A549 (cell line): ENCODE data around the gene GABBR1. TPM values are rescaled to one million over a fixed set of nuclear protein-coding genes. Genes with fewer than 3 reads are reported as not detected.

ENCODE experiments used
- ATAC-seq, 2 experiments: fragments of 200-7000 bp in 1 of 2; fragments of >200 bp in 1 of 2; cut with Nextera tagmentation in 1 of 2; cut with Tn5 transposase in 1 of 2; 3 replicates each; pipeline versions ENCODE4 v1.8.0 to v1.9.1; 2018 to 2020; ENCODE audit warnings: mild to moderate bottlenecking in 1 of 2, moderate library complexity in 1 of 2
- CTCF ChIA-PET: fragments of 300-600 bp; sonication (Branson Sonifier 250); formaldehyde crosslinking; extraction: SDS; loops from one replicate; lab custom pipeline; 2021; ENCODE audit warnings: antibody characterized with exemption, inconsistent platforms; lab: Yijun Ruan, JAX
- POLR2A ChIA-PET: fragments of 350-600 bp; formaldehyde crosslinking; extraction: SDS; loops from one replicate; lab custom pipeline; 2021; ENCODE audit warnings: antibody characterized with exemption, inconsistent platforms; lab: Yijun Ruan, JAX
- DNase-seq, 2 experiments: peaks; one replicate each; pipeline versions ENCODE4 v3.0.0 to v3.0.0-alpha.2; 2011 to 2016; ENCODE audit warnings: low read depth in 1 of 2, low spot score in 1 of 2
- FAIRE-seq: peaks from 2 replicates; lab custom pipeline; 2011; peaks lifted over from hg19 to GRCh38; lab: Jason Lieb, UNC
- H3K27ac ChIP-seq, 2 experiments: fragments of >200 bp; sonication (Bioruptor Twin); formaldehyde crosslinking; 3 replicates each; pipeline ENCODE4 v1.5.1; 2016 to 2017
- H3K4me1 ChIP-seq: fragments of >200 bp; sonication (Bioruptor Twin); formaldehyde crosslinking; 3 replicates; pipeline ENCODE4 v1.6.1; 2016
- H3K4me2 ChIP-seq: fragments of >200 bp; sonication (Bioruptor Twin); formaldehyde crosslinking; 3 replicates; pipeline ENCODE4 v1.6.1; 2016
- H3K4me3 ChIP-seq: fragments of >200 bp; sonication (Bioruptor Twin); formaldehyde crosslinking; 3 replicates; pipeline ENCODE4 v1.5.1; 2016
- H3K9me3 ChIP-seq: fragments of >200 bp; sonication (Bioruptor Twin); formaldehyde crosslinking; 3 replicates; pipeline ENCODE4 v1.6.1; 2016
- CBX2 ChIP-seq: fragments of 200-600 bp; sonication (generic); IDR thresholded peaks from 2 replicates; pipeline ENCODE4 v1.6.1; 2016; ENCODE audit warnings: low read depth, mild to moderate bottlenecking, borderline replicate concordance
- CBX8 ChIP-seq: fragments of 200-600 bp; sonication (generic); IDR thresholded peaks from 2 replicates; pipeline ENCODE4 v1.6.1; 2016
- CEBPB ChIP-seq, 2 experiments: fragments of >200 bp in 1 of 2; sonication (Bioruptor Twin) in 1 of 2; formaldehyde crosslinking in 1 of 2; IDR thresholded peaks; 2 replicates each; pipeline ENCODE4 v1.6.1; 2012 to 2016
- CHD2 ChIP-seq: fragments of 150-350 bp; IDR thresholded peaks from 2 replicates; pipeline ENCODE4 v1.6.1; 2014; ENCODE audit warnings: low read length; ENCODE audit not compliant: partially characterized antibody
- EHF ChIP-seq: fragments of 250-450 bp; sonication (Bioruptor Pico); IDR thresholded peaks from 2 replicates; pipeline ENCODE4 v1.5.0; 2020; ENCODE audit warnings: mild to moderate bottlenecking
- HOXA7 ChIP-seq: fragments of 250-450 bp; sonication (Bioruptor Pico); IDR thresholded peaks from 2 replicates; pipeline ENCODE4 v1.5.0; 2020; ENCODE audit warnings: mild to moderate bottlenecking, moderate library complexity
- JUN ChIP-seq, 2 experiments: fragments of >200 bp; sonication (Bioruptor Twin); formaldehyde crosslinking; IDR thresholded peaks; 2 replicates in 1 of 2; 3 replicates in 1 of 2; pipeline ENCODE4 v1.6.1; 2016 to 2017
- JUNB ChIP-seq: fragments of >200 bp; sonication (Bioruptor Twin); formaldehyde crosslinking; IDR thresholded peaks from 2 replicates; pipeline ENCODE4 v1.6.1; 2016
- KDM5A ChIP-seq: fragments of 200-600 bp; sonication (generic); IDR thresholded peaks from 2 replicates; pipeline ENCODE4 v1.6.1; 2016; ENCODE audit warnings: antibody characterized with exemption, mild to moderate bottlenecking
- MAFK ChIP-seq: fragments of 450-650 bp; IDR thresholded peaks from 2 replicates; pipeline ENCODE4 v1.6.1; 2014; ENCODE audit not compliant: partially characterized antibody
- MAX ChIP-seq: IDR thresholded peaks from 2 replicates; pipeline ENCODE4 v1.6.1; 2012
- PBX3 ChIP-seq: IDR thresholded peaks from 2 replicates; pipeline ENCODE4 v1.6.1; 2012
- PHF8 ChIP-seq: fragments of 200-600 bp; sonication (generic); IDR thresholded peaks from 2 replicates; pipeline ENCODE4 v1.6.1; 2016; ENCODE audit warnings: low read depth, mild to moderate bottlenecking, antibody characterized with exemption, moderate library complexity, borderline replicate concordance
- POLR2A ChIP-seq: IDR thresholded peaks from 2 replicates; pipeline ENCODE4 v1.6.1; 2012; ENCODE audit warnings: mild to moderate bottlenecking, low read length
- RARB ChIP-seq: fragments of 250-450 bp; sonication (Bioruptor Pico); IDR thresholded peaks from 2 replicates; pipeline ENCODE4 v1.8.0; 2021; ENCODE audit warnings: mild to moderate bottlenecking, moderate library complexity
- REST ChIP-seq: fragments of 200-600 bp; sonication (generic); IDR thresholded peaks from 2 replicates; pipeline ENCODE4 v1.6.1; 2016; ENCODE audit warnings: antibody characterized with exemption, mild to moderate bottlenecking, moderate library complexity
- ZFP36 ChIP-seq: fragments of 450-650 bp; IDR thresholded peaks from 2 replicates; pipeline ENCODE4 v1.6.1; 2014; ENCODE audit warnings: borderline replicate concordance; ENCODE audit not compliant: partially characterized antibody
- WGBS: methylation state at CpG from one replicate; pipeline ENCODE4 v1.1.6; 2017; ENCODE audit errors: missing lambda C conversion rate; 5-methylcytosine and 5-hydroxymethylcytosine counted together
- polyA minus RNA-seq: library from RNA; depleted of rRNA, polyadenylated mRNA; stranded (reverse); fragments of >200 nt; gene quantifications from 2 replicates; pipeline ENCODE4 v1.2.3, GENCODE V29; 2011; rRNA and poly(A)+ RNA removed
- polyA plus RNA-seq, 4 experiments: library from polyadenylated mRNA; depleted of rRNA in 3 of 4; stranded (reverse); fragments of >200 nt; fragmentation: RNase III in 1 of 4; extraction: RNeasy Plus Mini Kit Qiagen cat#74134 plus additional on column Dnase treatment in 1 of 4; gene quantifications; 2 replicates in 3 of 4; 3 replicates in 1 of 4; pipeline ENCODE4 v1.2.3, GENCODE V29; 2011 to 2017
- TF ChIP-seq, protein P1 (sequence below): fragments of >200 bp; sonication (Bioruptor Twin); formaldehyde crosslinking; IDR thresholded peaks from 3 replicates; pipeline ENCODE4 v1.6.1; 2016

GABBR1 gene
- polyA plus RNA-seq (2011; rRNA removed) (6.8 and 11.0 TPM in 2 replicates), polyA plus RNA-seq (2017; fragmentation: RNase III; extraction: RNeasy Plus Mini Kit Qiagen cat#74134 plus additional on column Dnase treatment) (8.2 to 9.7 TPM (median 9.0 TPM) in 3 replicates), polyA minus RNA-seq (7.9 and 13.0 TPM in 2 replicates)
- 6.1 and 6.5 TPM in 2 replicates for polyA plus RNA-seq (2012; cell fraction: cytosol; rRNA removed)
- 40.3 and 57.4 TPM in 2 replicates for polyA plus RNA-seq (2012; cell fraction: nucleus; rRNA removed)

GRCh38 chr6:29632789-29633533 is at the start of gene GABBR1:
Gene GABBR1 (minus strand): TSS chr6:29633183. CDS start chr6:29632385, 798 bp downstream.
- peak; percentile 74 to 86 for DNase-seq
- TF ChIP-seq JUN (IDR thresholded peaks at IDR 0.05), result 0 out of 5 replicates have a peak, but pooled peaks of 1 of the 2 experiments have one; percentile 30
- TF ChIP-seq MAX, result 0 out of 2 replicates have a peak, but pooled peaks have one; percentile 30
- TF ChIP-seq KDM5A, result no peak
- no peak for TF ChIP-seq ZFP36
- TF ChIP-seq CBX8, result no peak
- TF ChIP-seq POLR2A, result peak; percentile 54
- peak; percentile 50 for TF ChIP-seq REST
- no peak for TF ChIP-seq RARB (CRISPR knock-in tag)
- 0 out of 2 replicates have a peak, but pooled peaks have one; percentile 41 for TF ChIP-seq PHF8
- 0% methylated on average over 5 of the region's 57 CpGs for WGBS
- ChIA-PET CTCF (interaction anchor here (18.2 kb wide), 1 partner anchor 17 kb away, joined by 183 read pairs; no protein-coding TSS in a partner anchor), POLR2A (interaction anchor here (0.6 to 1.4 kb wide), 4 partner anchors 8 to 647 kb away, joined by 3 to 13 read pairs (median 4); no protein-coding TSS in a partner anchor)
- Histone ChIP-seq H3K27ac (peak within 1 kb of the TSS; percentile 87 to 98), H3K4me1 (peaks cover 14% of the 10 kb centered on the region), H3K9me3 (no peaks in the 10 kb centered on the region), H3K4me2 (peak within 1 kb of the TSS; percentile 94), H3K4me3 (peak within 1 kb of the TSS; percentile 54)
- ATAC-seq, result peak; percentile 87 to 91
- no peak for FAIRE-seq

DNA sequence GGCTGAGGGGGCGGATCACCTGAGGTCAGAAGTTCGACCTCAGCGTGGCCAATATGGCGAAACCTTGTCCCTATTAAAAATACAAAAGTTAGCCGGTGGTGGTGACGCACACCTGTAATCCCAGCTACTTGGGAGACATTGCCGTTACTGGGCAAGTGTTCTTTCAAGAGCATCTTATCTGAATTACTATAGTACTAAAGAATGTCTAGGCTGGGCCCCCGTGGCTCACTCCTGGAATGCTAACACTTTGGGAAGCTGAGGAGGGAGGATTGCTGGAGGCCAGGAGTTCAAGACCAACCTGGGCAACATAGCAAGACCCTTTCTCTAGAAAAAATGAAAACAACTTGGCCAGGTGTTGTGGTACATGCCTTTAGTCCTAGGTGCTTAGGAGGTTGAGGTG is 48.8 kb upstream of the GABBR1 start:
- no peak for FAIRE-seq
- ChIA-PET POLR2A (no interaction called here), CTCF (interaction anchor here (0.7 kb wide), 1 partner anchor 18 kb away, joined by 5 read pairs; no protein-coding TSS in a partner anchor)
- no peak for DNase-seq
- Histone ChIP-seq H3K4me1 (peaks cover 14% of the 10 kb centered on the region; the same call in 1 of the 3 replicates), H3K9me3 (no peaks in the 10 kb centered on the region), H3K27ac (no peak overlapping the region), H3K4me3 (no peak overlapping the region), H3K4me2 (no peak overlapping the region)
- no peak for TF ChIP-seq HOXA7 (CRISPR knock-in tag)
- no peak for TF ChIP-seq MAFK
- TF ChIP-seq CBX8, result no peak
- TF ChIP-seq PBX3, result no peak
- no peak for TF ChIP-seq EHF (CRISPR knock-in tag)
- TF ChIP-seq REST, result no peak
- TF ChIP-seq JUNB, result no peak
- TF ChIP-seq CHD2, result no peak
- no peak for TF ChIP-seq CBX2
- no peak for TF ChIP-seq JUN (IDR thresholded peaks at IDR 0.05)
- no peak for TF ChIP-seq CEBPB (IDR thresholded peaks at IDR 0.05)
- TF ChIP-seq, protein P1, sequence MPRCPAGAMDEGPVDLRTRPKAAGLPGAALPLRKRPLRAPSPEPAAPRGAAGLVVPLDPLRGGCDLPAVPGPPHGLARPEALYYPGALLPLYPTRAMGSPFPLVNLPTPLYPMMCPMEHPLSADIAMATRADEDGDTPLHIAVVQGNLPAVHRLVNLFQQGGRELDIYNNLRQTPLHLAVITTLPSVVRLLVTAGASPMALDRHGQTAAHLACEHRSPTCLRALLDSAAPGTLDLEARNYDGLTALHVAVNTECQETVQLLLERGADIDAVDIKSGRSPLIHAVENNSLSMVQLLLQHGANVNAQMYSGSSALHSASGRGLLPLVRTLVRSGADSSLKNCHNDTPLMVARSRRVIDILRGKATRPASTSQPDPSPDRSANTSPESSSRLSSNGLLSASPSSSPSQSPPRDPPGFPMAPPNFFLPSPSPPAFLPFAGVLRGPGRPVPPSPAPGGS, result no peak
- 57% methylated on average over 8 of the region's 8 CpGs for WGBS
- ATAC-seq, result no peak
